HG02610 (cell line): ENCODE measurements around the gene GLI3.

Source experiments
- ATAC-seq: cut with Tn5 transposase; IDR thresholded peaks from one replicate; pipeline ENCODE4 v1.9.1; 2021; ENCODE audit warnings: mild to moderate bottlenecking, moderate library complexity; ENCODE audit not compliant: unreplicated experiment

Gene GLI3

DNA sequence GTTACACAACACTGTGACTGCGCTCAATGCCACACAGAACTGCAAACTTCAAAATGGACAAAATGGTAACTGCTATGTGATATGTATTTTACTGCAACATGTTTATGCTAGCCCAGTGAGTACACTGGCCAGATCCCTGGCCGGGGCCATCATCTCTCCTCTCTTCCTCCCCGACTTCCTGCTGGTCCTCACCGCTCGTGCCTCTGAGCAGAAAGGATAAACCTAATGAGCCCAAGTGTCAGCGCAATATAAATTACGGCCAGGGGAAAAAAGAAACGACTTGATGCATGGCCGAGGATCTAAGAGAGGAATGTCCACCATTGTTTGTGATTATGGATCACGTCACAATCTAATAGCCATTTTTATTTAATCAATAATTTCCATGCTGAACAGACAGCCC is 225.2 kb downstream of the GLI3 start:
- ATAC-seq, result no peak

DNA sequence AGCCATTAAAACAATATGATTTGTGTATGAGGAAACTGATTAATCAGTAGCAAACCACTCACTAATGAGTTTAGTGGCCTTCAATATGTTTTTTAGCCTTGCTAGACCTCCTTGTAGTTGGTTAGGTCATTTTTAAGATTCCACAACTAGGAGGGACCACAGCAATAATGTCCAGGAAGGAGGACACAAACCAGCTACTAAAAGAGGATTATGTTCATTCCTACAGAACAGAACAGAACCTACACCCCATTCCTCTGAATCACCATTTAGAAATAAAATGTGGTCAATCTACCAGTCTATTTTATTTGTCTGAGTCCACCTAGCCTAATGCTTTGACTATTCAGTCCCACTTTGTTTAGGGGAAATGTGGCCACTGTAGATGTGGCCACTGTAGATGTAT is 226.3 kb downstream of the GLI3 start:
- no peak for ATAC-seq

DNA sequence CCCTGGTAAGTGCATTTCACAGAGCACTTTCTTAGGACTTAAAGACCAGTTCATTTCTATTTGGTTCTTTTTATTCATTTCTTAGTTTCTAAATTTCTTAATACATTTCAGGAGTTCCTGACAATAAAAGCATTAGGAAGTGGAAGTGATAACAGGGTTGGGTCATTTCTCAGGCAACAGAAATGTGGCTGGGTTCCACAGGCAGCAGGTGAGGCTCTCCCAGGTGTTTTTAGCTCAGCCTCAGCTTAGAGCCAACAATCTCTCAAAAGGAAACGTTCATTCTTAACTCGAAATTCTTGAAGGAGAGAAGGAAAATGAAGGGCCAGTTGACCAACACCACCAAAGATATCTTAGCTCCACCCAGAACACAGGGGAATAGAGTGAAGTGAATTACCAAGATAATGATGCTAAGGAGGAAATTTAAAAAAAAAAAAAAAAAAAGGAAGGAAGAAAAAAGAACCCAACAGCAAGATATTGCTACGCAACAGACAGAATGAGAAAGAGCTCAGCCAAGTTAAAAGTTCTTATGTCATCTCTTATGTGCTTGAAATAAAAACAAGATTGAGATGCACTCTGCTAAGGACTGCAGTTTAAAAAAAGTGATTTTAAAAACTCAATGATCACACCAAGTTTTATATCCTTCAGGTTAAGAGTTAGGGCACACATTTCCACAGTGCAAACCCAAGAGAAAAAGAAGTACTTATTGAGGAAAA is 230.1 kb downstream of the GLI3 start:
- ATAC-seq, result no peak

DNA sequence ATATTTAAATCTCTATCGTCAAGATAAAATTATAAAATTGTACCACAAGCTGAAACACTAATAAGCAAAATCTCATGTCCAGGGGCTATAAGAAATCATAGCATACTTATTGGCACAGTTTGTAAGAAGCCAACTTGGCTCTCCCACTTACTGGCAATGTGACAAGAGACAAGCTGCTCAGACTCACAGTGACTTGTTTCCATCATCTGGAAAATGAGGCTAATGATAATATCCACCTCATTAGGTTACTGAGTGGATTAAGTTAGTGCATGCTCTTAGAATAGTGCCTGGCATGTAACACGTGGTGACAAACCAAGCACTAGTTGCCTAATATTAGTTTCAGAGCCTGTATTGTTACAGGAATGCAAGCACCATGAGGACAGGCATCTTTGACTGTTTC is 234.4 kb downstream of the GLI3 start:
- ATAC-seq, result no peak

DNA sequence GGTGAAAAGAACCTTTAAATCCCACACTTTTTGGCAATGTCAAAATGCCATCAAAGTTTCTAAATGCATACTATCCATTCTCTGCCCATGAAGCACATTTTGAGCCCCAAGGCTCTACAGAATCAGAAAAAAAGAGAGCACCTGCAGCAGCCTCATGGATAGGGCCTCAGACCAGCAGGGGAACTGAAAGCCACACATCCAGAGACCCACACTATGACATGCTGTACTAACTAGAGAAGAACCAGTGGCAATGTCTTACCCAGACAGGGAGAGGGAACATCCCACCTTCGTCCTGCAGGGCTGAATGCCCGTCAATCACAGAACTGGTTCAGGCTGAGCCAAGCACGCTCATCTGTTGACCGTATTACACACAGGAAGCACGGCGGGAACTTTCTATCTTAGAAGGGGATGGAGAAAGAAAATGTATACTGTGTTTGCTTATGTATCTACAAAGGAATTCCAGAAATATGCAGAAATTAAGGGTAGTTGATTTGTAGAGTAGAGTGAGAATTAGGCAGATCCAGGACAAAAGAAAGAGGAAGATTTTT is 237.2 kb downstream of the GLI3 start:
- ATAC-seq, result no peak

GRCh38 chr7:41998041-41998440 is 239.0 kb downstream of the GLI3 start:
- ATAC-seq, result no peak

DNA sequence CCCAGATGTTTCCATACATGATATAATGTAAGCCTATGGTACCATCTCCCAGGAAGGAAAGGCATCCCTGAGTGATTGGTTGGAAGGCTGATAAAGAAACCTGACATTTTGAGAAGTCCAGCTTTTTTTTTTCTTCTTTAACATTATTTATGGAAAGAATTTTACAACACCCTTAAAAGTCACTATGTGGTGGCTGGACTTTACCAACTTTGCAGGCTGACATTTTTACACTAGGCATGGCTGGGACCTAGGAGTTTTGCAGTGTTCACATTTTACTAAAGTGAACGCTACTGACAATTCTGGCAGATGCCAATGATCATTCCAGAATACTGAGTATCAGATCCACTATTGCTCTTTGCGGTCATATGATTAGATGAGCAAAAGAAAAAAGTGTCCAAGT is 239.9 kb downstream of the GLI3 start:
- ATAC-seq, result no peak

DNA sequence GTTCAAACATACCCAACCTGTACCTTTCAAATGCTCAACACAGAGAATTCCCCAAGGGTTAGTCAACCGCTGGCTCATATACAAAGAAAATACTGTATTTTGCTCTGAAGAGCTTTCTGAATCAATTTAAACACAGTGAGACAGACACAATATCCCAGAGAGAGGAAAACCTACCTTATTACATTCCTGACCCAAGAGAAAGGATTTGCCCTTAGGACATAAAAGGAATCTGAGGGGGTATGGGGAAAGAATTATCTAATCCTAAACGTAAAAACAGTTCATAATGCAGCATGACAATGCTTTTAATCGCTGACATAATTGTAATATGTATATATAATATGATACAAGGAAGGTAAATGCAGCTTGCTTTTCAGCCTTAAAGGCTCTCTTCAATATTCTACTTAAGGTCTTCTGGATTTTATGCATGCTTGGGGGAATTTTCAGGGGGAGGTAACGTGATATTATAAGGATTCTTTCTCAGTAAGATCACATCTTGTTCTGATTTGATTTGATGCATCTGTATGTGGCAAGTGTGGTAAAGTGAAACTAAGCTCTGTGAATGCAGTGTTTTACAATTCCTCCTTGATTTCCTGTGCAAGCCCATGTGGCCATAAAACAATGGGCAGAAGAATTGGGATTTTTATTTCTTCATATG is 240.5 kb downstream of the GLI3 start:
- ATAC-seq, result no peak

- no peak for ATAC-seq
Observed at GRCh38 chr7:41995632-41996271, 241.3 kb downstream of the GLI3 start.

DNA sequence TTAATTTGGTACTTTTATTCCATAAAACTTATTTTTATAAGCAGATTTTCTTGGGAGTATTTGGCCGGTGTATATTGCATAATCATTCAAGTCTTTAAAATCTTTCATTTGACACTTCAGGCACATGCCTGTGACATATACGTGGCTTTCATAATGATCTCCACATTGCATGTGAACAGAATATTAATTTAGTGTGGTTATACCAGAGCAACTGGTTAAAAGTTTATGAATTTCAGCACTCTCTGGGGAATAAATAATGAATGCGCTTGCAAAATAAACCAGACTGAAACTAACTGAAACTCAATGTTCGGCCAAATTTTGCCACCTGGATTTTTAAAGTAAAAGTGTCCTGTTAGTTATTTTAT is 242.3 kb downstream of the GLI3 start:
- no peak for ATAC-seq

DNA sequence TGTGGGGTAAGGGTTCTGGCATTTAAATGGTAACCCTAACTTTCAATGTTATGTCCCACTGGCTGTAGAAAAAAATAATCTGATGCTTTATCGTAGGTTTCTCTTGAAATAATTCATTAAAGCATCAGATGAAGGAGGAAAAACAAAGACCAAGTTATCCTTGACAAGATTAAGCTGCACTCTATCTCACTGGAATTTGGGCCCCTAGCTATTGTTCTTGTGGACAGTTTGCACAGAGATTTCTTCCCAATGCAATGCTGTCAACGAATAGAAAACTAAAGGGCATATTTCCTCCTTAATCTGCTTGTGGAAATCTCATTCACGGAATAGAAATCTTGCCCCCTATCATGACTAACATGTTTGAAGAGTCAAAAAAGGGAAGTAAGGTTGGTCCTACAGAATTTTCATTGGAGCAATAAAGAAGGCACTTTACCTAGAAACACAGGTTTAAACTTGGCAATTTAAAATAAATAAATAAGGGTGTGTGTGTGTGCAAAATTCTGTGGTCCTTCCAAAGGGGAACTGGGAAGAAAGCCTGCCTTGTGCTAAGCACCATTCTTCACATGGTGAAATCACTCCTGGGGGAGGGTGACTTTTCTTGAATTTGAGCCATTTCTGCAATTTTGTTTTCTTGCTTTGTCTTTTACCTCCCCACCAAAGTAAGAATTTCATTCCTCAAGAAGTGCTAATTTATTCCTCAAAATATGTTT is 242.8 kb downstream of the GLI3 start:
- ATAC-seq, result no peak

- no peak for ATAC-seq
Observed at GRCh38 chr7:41992881-41993867, 243.8 kb downstream of the GLI3 start.

DNA sequence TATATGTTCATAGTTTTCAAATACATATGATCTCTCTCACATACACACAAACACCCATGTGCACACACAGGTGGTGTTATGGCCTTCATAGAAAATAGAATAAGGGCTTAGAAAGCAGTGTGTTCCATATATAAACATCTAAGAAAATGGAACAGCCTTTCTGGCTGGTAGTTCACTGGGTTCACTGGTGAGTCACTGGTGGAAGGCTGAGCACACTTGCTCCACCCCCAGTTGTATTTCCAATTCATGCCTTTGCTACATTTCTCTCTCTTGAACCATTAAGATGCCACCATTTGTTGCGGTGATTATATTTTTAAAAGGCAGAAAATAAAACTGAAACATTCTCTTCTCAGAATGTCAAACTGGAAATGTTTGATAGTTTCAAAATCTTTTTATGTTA is 252.1 kb downstream of the GLI3 start:
- ATAC-seq, result no peak

GRCh38 chr7:41981046-41982040 is 255.7 kb downstream of the GLI3 start:
- ATAC-seq, result no peak

- ATAC-seq, result no peak
Observed at GRCh38 chr7:41979834-41980307, 257.1 kb downstream of the GLI3 start.

GRCh38 chr7:41978858-41979257 is 258.2 kb downstream of the GLI3 start:
- ATAC-seq, result no peak

DNA sequence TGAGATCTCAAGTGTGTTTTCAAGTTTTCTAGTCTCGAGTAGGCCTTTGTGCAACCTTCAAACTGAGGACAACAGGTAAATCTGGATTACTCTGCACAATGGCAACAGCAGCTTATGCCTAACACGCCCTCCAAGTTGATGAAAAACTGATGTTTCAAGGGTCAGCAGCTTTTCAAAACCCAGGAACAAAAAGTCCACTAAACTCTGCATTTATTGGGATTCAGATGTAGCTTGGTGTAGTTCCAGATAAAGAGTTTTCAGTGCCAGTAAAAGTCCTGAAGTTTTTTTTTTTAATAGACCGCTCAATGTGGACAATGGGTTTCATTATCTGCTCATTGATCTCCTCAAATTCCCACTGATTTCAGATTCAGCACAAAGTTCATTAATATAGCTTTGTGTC is 259.3 kb downstream of the GLI3 start:
- ATAC-seq, result no peak

DNA sequence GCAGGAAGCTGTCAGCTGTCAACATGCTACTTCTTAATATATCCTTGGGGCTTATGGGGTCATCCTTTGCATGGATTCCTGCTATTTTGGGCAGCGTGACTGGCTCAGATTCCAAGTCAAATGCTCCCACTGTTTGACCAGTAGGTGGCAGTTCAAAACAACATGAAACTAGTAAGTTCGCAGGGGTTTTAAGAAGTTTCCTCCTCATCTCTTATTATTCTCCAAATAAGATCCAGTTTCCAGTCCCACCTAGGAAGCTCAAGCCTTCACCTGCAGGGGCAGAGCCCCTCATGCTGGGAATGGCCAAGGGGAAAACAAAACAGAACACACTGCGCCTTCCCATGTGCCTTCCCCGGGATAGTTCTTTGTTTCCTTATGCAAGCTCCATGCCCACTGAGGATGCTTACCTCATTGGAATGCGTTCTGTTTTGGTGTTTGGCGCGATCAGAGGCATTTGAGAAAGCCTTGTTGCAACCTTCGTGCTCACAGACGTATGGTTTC is 259.8 kb downstream of the GLI3 start:
- ATAC-seq, result no peak

GRCh38 chr7:41976411-41976810 is 260.6 kb downstream of the GLI3 start:
- no peak for ATAC-seq
